ENCODE data around the gene GABPB2.

Gene GABPB2

GRCh38 chr1:151165281-151165737 is 94.7 kb downstream of the GABPB2 start:
- DNase-seq (ENCODE audit: low spot score): peak; percentile 70

GRCh38 chr1:151165738-151166504 is 95.4 kb downstream of the GABPB2 start, which contains the start of the genes LYSMD1 and SCNM1:
TSS of gene LYSMD1 (minus strand) at chr1:151165902. CDS start at chr1:151165258, 644 bp downstream.
TSS of gene SCNM1 (plus strand) at chr1:151166144. CDS start at chr1:151166153, 9 bp downstream.
- DNase-seq (ENCODE audit: low spot score): peak; percentile 99

GRCh38 chr1:151166505-151166956 is 96.0 kb downstream of the GABPB2 start:
- peak; percentile 21 for DNase-seq (ENCODE audit: low spot score)

- no peak for DNase-seq (ENCODE audit: low spot score)
Measured at GRCh38 chr1:151167116-151167515, 96.6 kb downstream of the GABPB2 start.

- DNase-seq (ENCODE audit: low spot score): no peak
Measured at GRCh38 chr1:151171190-151171589, 100.6 kb downstream of the GABPB2 start.

All from cerebellar cortex (tissue), 1 donor.